SIG-M5 (cell line): Measurements from ENCODE around the gene UBA3.

Experiments used
- DNase-seq: peaks from one replicate; lab custom pipeline; 2025; lab: John Stamatoyannopoulos, UW

The UBA3 gene

GRCh38 chr3:69099576-69099975 lies 19.4 kb upstream of the UBA3 start:
- no peak for DNase-seq

GRCh38 chr3:69097407-69098086 lies 17.4 kb upstream of the UBA3 start:
- no peak for DNase-seq

- DNase-seq: no peak
These were observed 16.1 kb upstream of the UBA3 start for GRCh38 chr3:69096299-69096698.

- no peak for DNase-seq
These were observed 15.5 kb upstream of the UBA3 start for GRCh38 chr3:69095636-69096035.

GRCh38 chr3:69094467-69095205 lies 14.5 kb upstream of the UBA3 start:
- peak; percentile 41 for DNase-seq

- peak; percentile 32 for DNase-seq
These were observed 11.9 kb upstream of the UBA3 start for GRCh38 chr3:69092030-69092516.

- no peak for DNase-seq
These were observed 11.3 kb upstream of the UBA3 start for GRCh38 chr3:69091389-69092029.

GRCh38 chr3:69090021-69090420 lies 9.9 kb upstream of the UBA3 start:
- no peak for DNase-seq

GRCh38 chr3:69088063-69088462 lies 7.9 kb upstream of the UBA3 start:
- DNase-seq: no peak

GRCh38 chr3:69087030-69087791 lies 7.0 kb upstream of the UBA3 start:
- no peak for DNase-seq

- DNase-seq: peak; percentile 47
These were observed 5.9 kb upstream of the UBA3 start for GRCh38 chr3:69085833-69086722.

- DNase-seq: no peak
These were observed 5.1 kb upstream of the UBA3 start for GRCh38 chr3:69085168-69085832.

- peak; percentile 99 for DNase-seq
These were observed 4.4 kb upstream of the UBA3 start, which contains the start of gene ARL6IP5 for GRCh38 chr3:69084326-69085167. ARL6IP5 (plus strand) TSS chr3:69084937; CDS start chr3:69085048, 111 bp downstream.

GRCh38 chr3:69082805-69083204 lies 2.6 kb upstream of the UBA3 start:
- DNase-seq: no peak

GRCh38 chr3:69082361-69082760 lies 2.2 kb upstream of the UBA3 start:
- no peak for DNase-seq

- no peak for DNase-seq
These were observed 1.6 kb upstream of the UBA3 start for GRCh38 chr3:69081583-69082262.

GRCh38 chr3:69079269-69080159 lies 651 bp downstream of the UBA3 start:
- no peak for DNase-seq

GRCh38 chr3:69072928-69073327 lies 7.2 kb downstream of the UBA3 start:
- DNase-seq: no peak
